OCI-LY1 (cell line): ENCODE data around the gene SIRT7.

Experiments used
- H2AFZ ChIP-seq: fragments of 200-600 bp; sonication (generic), shearing (Covaris generic); 2 replicates; pipeline ENCODE4 v1.6.0; 2014; ENCODE audit warnings: antibody characterized with exemption, mild to moderate bottlenecking, low read length
- H3F3A ChIP-seq: fragments of 200-600 bp; sonication (generic), shearing (Covaris generic); 2 replicates; pipeline ENCODE4 v1.6.0; 2014; ENCODE audit warnings: mild to moderate bottlenecking, antibody characterized with exemption, low read length, moderate library complexity; ENCODE audit not compliant: insufficient read depth
- H3K27ac ChIP-seq: fragments of 200-600 bp; sonication (generic); 2 replicates; pipeline ENCODE4 v1.5.1; 2014; ENCODE audit warnings: low read length, mixed run types, mild to moderate bottlenecking, low read depth; ENCODE audit not compliant: poor library complexity, severe bottlenecking
- H3K27me3 ChIP-seq: fragments of 200-600 bp; sonication (generic); 2 replicates; pipeline ENCODE4 v1.6.0; 2014; ENCODE audit warnings: antibody characterized with exemption, mild to moderate bottlenecking, low read length, moderate library complexity; ENCODE audit not compliant: insufficient read depth
- H3K36me3 ChIP-seq: fragments of 200-600 bp; sonication (generic); 2 replicates; pipeline ENCODE4 v1.6.1; 2014; ENCODE audit warnings: mild to moderate bottlenecking, antibody characterized with exemption, low read length, moderate library complexity, mixed read lengths; ENCODE audit not compliant: insufficient read depth
- H3K4me1 ChIP-seq: fragments of 200-600 bp; sonication (generic); 2 replicates; pipeline ENCODE4 v1.5.1; 2014; ENCODE audit warnings: mild to moderate bottlenecking, low read length, moderate library complexity; ENCODE audit not compliant: insufficient read depth, severe bottlenecking
- H3K4me2 ChIP-seq: fragments of 200-600 bp; sonication (generic), shearing (Covaris generic); 2 replicates; pipeline ENCODE4 v1.6.1; 2014; ENCODE audit warnings: low read length
- H3K4me3 ChIP-seq: fragments of 200-600 bp; sonication (generic); 2 replicates; pipeline ENCODE4 v1.5.1; 2014; ENCODE audit warnings: low read length, low read depth, mild to moderate bottlenecking, mixed read lengths; ENCODE audit not compliant: poor library complexity, severe bottlenecking
- H3K79me2 ChIP-seq: fragments of 200-600 bp; shearing (Covaris generic); 2 replicates; pipeline ENCODE4 v1.6.1; 2016; ENCODE audit warnings: mixed run types, low read length, mixed read lengths; ENCODE audit not compliant: insufficient read depth
- H3K9ac ChIP-seq: fragments of 200-600 bp; sonication (generic), shearing (Covaris generic); 2 replicates; pipeline ENCODE4 v1.6.1; 2014; ENCODE audit warnings: mild to moderate bottlenecking, low read length, mixed read lengths
- H3K9me2 ChIP-seq: fragments of 200-600 bp; sonication (generic), shearing (Covaris generic); 2 replicates; pipeline ENCODE4 v1.6.1; 2014; ENCODE audit warnings: low read depth, mild to moderate bottlenecking, low read length, mixed read lengths
- H3K9me3 ChIP-seq: fragments of 200-600 bp; shearing (Covaris generic); 2 replicates; pipeline ENCODE4 v1.6.1; 2014; ENCODE audit warnings: low read length, mixed read lengths
- H4K20me1 ChIP-seq: fragments of 200-600 bp; sonication (generic), shearing (Covaris generic); 2 replicates; pipeline ENCODE4 v1.6.0; 2016; ENCODE audit warnings: mild to moderate bottlenecking, low read length; ENCODE audit not compliant: insufficient read depth
- EZH2 ChIP-seq: fragments of 200-600 bp; sonication (generic), shearing (Covaris generic); IDR thresholded peaks from 2 replicates; pipeline ENCODE4 v1.8.0; 2017; ENCODE audit warnings: borderline replicate concordance, mixed run types, mild to moderate bottlenecking, antibody characterized with exemption, low read length, moderate library complexity, mixed read lengths
- TF ChIP-seq, protein P1 (sequence below): fragments of 200-600 bp; sonication (generic), shearing (Covaris generic); IDR thresholded peaks from 2 replicates; pipeline ENCODE4 v1.5.1; 2017; ENCODE audit warnings: mild to moderate bottlenecking, antibody characterized with exemption, low read length, moderate library complexity, mixed read lengths

The SIRT7 gene

DNA sequence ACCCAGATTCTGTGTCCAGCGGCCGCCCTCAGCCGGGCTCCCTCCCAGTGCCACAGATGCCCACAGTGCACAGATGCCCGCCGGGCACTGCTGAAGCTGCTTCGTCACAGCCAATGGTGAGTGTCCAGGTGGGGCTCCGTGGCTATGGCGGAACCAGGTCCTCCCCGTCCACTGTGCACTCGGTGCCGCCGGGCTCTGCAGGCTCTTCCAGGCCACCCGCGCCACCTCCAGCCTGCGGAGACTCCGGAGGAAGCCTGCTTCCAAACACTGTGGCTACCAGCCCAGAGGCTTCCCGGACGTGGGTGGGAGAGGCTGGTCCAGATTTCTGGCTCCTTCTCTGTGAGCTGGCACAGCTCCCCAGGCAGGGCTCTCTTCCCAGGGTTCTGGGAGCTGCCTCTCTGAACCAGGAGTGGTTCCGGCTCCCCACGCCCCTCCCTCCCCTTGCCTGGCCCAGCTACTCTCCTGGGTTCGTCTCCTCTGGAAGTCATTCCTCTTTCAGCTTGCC lies 22.0 kb upstream of the SIRT7 start:
- Histone ChIP-seq H3K4me2 (no peak overlapping the region), H2AFZ (no peak overlapping the region), H3K9me3 (no peaks in the 10 kb centered on the region), H3K9me2 (no peaks in the 10 kb centered on the region), H3K9ac (no peak overlapping the region), H3F3A (no peaks in the 10 kb centered on the region), H3K27ac (no peak overlapping the region), H3K4me1 (peaks cover 18% of the 10 kb centered on the region), H3K79me2 (no peaks in the 10 kb centered on the region), H3K36me3 (no peaks in the 10 kb centered on the region), H3K4me3 (no peak overlapping the region), H3K27me3 (0 out of 2 replicates have a peak, but pooled peaks cover 9% of the 10 kb centered on the region), H4K20me1 (no peaks in the 10 kb centered on the region)
- TF ChIP-seq, protein P1, sequence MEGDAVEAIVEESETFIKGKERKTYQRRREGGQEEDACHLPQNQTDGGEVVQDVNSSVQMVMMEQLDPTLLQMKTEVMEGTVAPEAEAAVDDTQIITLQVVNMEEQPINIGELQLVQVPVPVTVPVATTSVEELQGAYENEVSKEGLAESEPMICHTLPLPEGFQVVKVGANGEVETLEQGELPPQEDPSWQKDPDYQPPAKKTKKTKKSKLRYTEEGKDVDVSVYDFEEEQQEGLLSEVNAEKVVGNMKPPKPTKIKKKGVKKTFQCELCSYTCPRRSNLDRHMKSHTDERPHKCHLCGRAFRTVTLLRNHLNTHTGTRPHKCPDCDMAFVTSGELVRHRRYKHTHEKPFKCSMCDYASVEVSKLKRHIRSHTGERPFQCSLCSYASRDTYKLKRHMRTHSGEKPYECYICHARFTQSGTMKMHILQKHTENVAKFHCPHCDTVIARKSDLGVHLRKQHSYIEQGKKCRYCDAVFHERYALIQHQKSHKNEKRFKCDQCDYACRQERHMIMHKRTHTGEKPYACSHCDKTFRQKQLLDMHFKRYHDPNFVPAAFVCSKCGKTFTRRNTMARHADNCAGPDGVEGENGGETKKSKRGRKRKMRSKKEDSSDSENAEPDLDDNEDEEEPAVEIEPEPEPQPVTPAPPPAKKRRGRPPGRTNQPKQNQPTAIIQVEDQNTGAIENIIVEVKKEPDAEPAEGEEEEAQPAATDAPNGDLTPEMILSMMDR = no peak
- no peak for TF ChIP-seq EZH2

DNA sequence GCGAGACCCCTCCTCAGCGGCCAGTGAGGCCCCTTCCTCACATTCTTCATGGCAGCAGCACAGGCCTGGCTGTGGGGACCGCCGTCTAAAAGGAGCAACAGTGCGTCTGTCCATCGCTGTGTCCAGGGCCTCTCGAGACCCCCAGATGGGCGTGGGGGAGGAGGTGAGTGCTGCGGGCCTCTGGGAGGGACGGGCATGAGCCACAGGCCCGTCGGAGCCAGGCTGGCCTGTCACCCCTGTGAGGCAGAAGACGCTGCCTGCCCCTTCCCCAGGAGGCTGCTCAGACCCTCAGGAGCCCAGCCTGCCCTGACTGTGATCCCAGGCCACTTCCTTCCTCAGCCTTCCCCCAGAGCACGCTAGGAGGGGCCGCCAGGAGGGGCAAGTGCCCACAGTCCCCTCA lies 21.2 kb upstream of the SIRT7 start:
- H3K4me2 ChIP-seq = no peak overlapping the region
- H3K27ac ChIP-seq = no peak overlapping the region
- H3K27me3 ChIP-seq = 0 out of 2 replicates have a peak, but pooled peaks cover 3% of the 10 kb centered on the region
- H3K9me2 ChIP-seq = no peaks in the 10 kb centered on the region
- no peaks in the 10 kb centered on the region for H3F3A ChIP-seq
- no peaks in the 10 kb centered on the region for H3K36me3 ChIP-seq
- H3K4me3 ChIP-seq = no peak overlapping the region
- no peaks in the 10 kb centered on the region for H3K79me2 ChIP-seq
- no peak overlapping the region for H2AFZ ChIP-seq
- no peak overlapping the region for H3K9ac ChIP-seq
- H3K9me3 ChIP-seq = no peaks in the 10 kb centered on the region
- no peaks in the 10 kb centered on the region for H4K20me1 ChIP-seq
- peaks cover 18% of the 10 kb centered on the region for H3K4me1 ChIP-seq
- no peak for TF ChIP-seq EZH2
- TF ChIP-seq, protein P1 = no peak

DNA sequence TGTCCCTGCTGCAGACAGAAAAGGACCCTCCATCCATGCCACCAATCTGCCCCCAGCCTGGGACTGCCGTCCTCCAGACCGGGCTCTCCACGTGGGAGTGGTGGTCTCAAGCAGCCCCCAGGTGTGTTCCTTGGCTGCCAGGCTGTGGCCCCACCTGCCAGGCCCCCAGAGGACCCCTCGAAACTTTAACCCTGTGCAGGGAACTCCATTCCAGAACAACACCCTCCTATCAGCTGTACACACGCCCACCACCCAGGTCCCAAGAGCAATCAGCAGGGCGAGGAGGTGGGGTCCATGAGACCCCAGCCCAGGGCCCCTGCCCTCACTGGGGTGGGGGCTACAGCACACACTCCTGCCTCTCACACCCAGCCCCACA lies 17.7 kb upstream of the SIRT7 start:
- H3K9me3 ChIP-seq = no peaks in the 10 kb centered on the region
- no peak overlapping the region for H2AFZ ChIP-seq
- no peaks in the 10 kb centered on the region for H3K36me3 ChIP-seq
- H3K4me1 ChIP-seq = peaks cover 12% of the 10 kb centered on the region
- no peaks in the 10 kb centered on the region for H3K79me2 ChIP-seq
- peaks cover 3% of the 10 kb centered on the region; the same call in 1 of the 2 replicates for H3K27me3 ChIP-seq
- no peak overlapping the region for H3K4me2 ChIP-seq
- no peak overlapping the region for H3K9ac ChIP-seq
- no peak overlapping the region for H3K27ac ChIP-seq
- TF ChIP-seq EZH2 = no peak
- TF ChIP-seq, protein P1 = no peak
- no peaks in the 10 kb centered on the region for H3F3A ChIP-seq
- no peaks in the 10 kb centered on the region for H3K9me2 ChIP-seq
- no peaks in the 10 kb centered on the region for H4K20me1 ChIP-seq
- no peak overlapping the region for H3K4me3 ChIP-seq
